Ovary (tissue), 9 donors: ENCODE measurements around the gene PRKCH. TPM values are rescaled to one million over a fixed set of nuclear protein-coding genes. Genes with fewer than 3 reads are reported as not detected.

ENCODE experiments used
- DNase-seq, 5 donors: peaks; one replicate each; pipeline ENCODE4 v3.0.0-alpha.2; 2019 to 2020
- H3K27ac ChIP-seq, 2 donors: fragments of 200-600 bp; one replicate each; pipeline versions ENCODE4 v1.5.1 to v1.8.0; 2019 to 2022
- H3K27me3 ChIP-seq: fragments of 200-600 bp; one replicate; pipeline ENCODE4 v1.8.0; 2022
- H3K36me3 ChIP-seq: fragments of 200-600 bp; sonication (generic); one replicate; pipeline ENCODE4 v1.5.1; 2019
- H3K4me1 ChIP-seq: one replicate; pipeline ENCODE4 v1.8.1; 2013; ENCODE audit warnings: mild to moderate bottlenecking, moderate library complexity; ENCODE audit not compliant: insufficient read depth
- H3K4me3 ChIP-seq: fragments of 200-600 bp; sonication (generic); one replicate; pipeline ENCODE4 v1.5.1; 2017
- H3K9me3 ChIP-seq, 2 donors: fragments of 200-600 bp in 1 of 2; sonication (generic) in 1 of 2; one replicate each; pipeline versions ENCODE4 v1.5.1 to v1.8.1; 2013 to 2019; ENCODE audit warnings: mild to moderate bottlenecking in 1 of 2, moderate library complexity in 1 of 2
- EP300 ChIP-seq: sonication (generic); formaldehyde crosslinking; IDR thresholded peaks from one replicate; pipeline ENCODE4 v1.6.1; 2017; ENCODE audit warnings: antibody characterized with exemption
- POLR2A ChIP-seq: fragments of 450-650 bp; IDR thresholded peaks from one replicate; pipeline ENCODE4 v1.6.1; 2017; ENCODE audit warnings: antibody characterized with exemption, mild to moderate bottlenecking, moderate library complexity
- WGBS, 3 donors: extraction: QIAGEN DNeasy Blood & Tissue Kit in 1 of 3; methylation state at CpG; one replicate each; pipeline versions ENCODE4 v1.1.5 to v1.1.7; 2013 to 2017; 5-methylcytosine and 5-hydroxymethylcytosine counted together
- intact Hi-C, 4 donors: fragments of 100-400 bp; cut with DNase I; formaldehyde crosslinking; loops; one replicate each; pipeline versions ENCODE4 v1.11.0 to v1.15.1; 2022 to 2023
- polyA plus RNA-seq, 2 donors: library from polyadenylated mRNA; stranded (reverse); fragments of 200-250 nt in 1 of 2; fragments of 350-450 nt in 1 of 2; fragmentation: Illumina TruSeq in 1 of 2; extraction: RNeasy Lipid Tissue Mini Kit (QIAGEN cat#74804) in 1 of 2; gene quantifications; one replicate each; pipeline ENCODE4 v1.2.3, GENCODE V29; 2013 to 2014
- total RNA-seq, 7 donors: library from RNA; depleted of rRNA in 2 of 7; stranded (reverse); fragments of >200 nt in 2 of 7; fragmentation: NEBNext Ultra II Directional in 3 of 7; extraction: Animal tissue kit (Norgen Biotek cat#: 25700) in 3 of 7; gene quantifications; one replicate each; pipeline versions ENCODE4 v1.1.0 to v1.2.4, GENCODE V29; 2016 to 2023
- TF ChIP-seq, protein P1 (sequence below), 3 donors: fragments of 450-650 bp in 2 of 3; fragments of 200-600 bp in 1 of 3; IDR thresholded peaks; one replicate each; pipeline versions ENCODE4 v1.5.1 to v1.8.0; 2016 to 2022; ENCODE audit warnings: antibody characterized with exemption in 3 of 3, mild to moderate bottlenecking in 1 of 3
- donor health status: DM: no; HTN: no; CAD: no; lungs with moderate emphysema.
- donor health status: DM: no; HTN: no; CAD: no.
- donor health status: Bipolar disorder and iron deficiency.
- donor health status: DM: yes; HTN: yes; CAD: no.
- donor health status: DM: no; HTN: no; CAD: no.
- donor health status: DM: yes; HTN: yes; CAD: no.

The PRKCH gene
- total and polyA plus RNA-seq, 9 donors, result 8.4 to 47.6 (median 15.9) TPM

GRCh38 chr14:61320806-61321384 lies 484 bp upstream of the PRKCH start:
- H3K4me1 ChIP-seq, result peaks cover 2% of the 10 kb centered on the region
- peak in 1 of 5 donors; percentile 40 for DNase-seq
- no peak overlapping the region for H3K27ac ChIP-seq
- H3K27me3 ChIP-seq, result no peaks in the 10 kb centered on the region
- WGBS, 3 donors, result 25 to 31% (median 26%) methylated on average over 29 of the region's 29 CpGs
- H3K9me3 ChIP-seq, result no peaks in the 10 kb centered on the region
- intact Hi-C loops, result no loop called here
- TF ChIP-seq POLR2A (no peak), EP300 (no peak)
- no peaks in the 10 kb centered on the region for H3K36me3 ChIP-seq
- peak overlapping the region; percentile 34 for H3K4me3 ChIP-seq

GRCh38 chr14:61322011-61322798 lies 826 bp downstream of the PRKCH start:
- Histone ChIP-seq H3K4me1 (peaks cover 2% of the 10 kb centered on the region), H3K27me3 (no peaks in the 10 kb centered on the region), H3K9me3 (no peaks in the 10 kb centered on the region), H3K36me3 (no peaks in the 10 kb centered on the region), H3K27ac (no peak overlapping the region), H3K4me3 (peak overlapping the region; percentile 34)
- intact Hi-C loops, result no loop called here
- DNase-seq, result peak in 4 of 5 donors; percentile 22 to 45 (median 34)
- WGBS, 3 donors, result 3 to 4% (median 4%) methylated on average over 59 to 63 of the region's 63 CpGs
- TF ChIP-seq, protein P1, sequence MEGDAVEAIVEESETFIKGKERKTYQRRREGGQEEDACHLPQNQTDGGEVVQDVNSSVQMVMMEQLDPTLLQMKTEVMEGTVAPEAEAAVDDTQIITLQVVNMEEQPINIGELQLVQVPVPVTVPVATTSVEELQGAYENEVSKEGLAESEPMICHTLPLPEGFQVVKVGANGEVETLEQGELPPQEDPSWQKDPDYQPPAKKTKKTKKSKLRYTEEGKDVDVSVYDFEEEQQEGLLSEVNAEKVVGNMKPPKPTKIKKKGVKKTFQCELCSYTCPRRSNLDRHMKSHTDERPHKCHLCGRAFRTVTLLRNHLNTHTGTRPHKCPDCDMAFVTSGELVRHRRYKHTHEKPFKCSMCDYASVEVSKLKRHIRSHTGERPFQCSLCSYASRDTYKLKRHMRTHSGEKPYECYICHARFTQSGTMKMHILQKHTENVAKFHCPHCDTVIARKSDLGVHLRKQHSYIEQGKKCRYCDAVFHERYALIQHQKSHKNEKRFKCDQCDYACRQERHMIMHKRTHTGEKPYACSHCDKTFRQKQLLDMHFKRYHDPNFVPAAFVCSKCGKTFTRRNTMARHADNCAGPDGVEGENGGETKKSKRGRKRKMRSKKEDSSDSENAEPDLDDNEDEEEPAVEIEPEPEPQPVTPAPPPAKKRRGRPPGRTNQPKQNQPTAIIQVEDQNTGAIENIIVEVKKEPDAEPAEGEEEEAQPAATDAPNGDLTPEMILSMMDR (IDR thresholded peaks at IDR 0.05), result no peak
- TF ChIP-seq POLR2A (no peak), EP300 (no peak)

GRCh38 chr14:61322799-61323290 lies 1.5 kb downstream of the PRKCH start:
- H3K4me3 ChIP-seq, result peak overlapping the region; percentile 34
- no peak for DNase-seq
- H3K27ac ChIP-seq, result no peak overlapping the region
- H3K9me3 ChIP-seq, result no peaks in the 10 kb centered on the region
- H3K27me3 ChIP-seq, result no peaks in the 10 kb centered on the region
- TF ChIP-seq EP300, result no peak
- no peak for TF ChIP-seq POLR2A
- TF ChIP-seq, protein P1 (IDR thresholded peaks at IDR 0.05), result no peak
- no peaks in the 10 kb centered on the region for H3K36me3 ChIP-seq
- intact Hi-C loops, result no loop called here
- H3K4me1 ChIP-seq, result peaks cover 2% of the 10 kb centered on the region
- WGBS, 3 donors, result 11 to 31% (median 19%) methylated on average over 13 of the region's 13 CpGs

- no peak for DNase-seq
- Histone ChIP-seq H3K27me3 (no peaks in the 10 kb centered on the region), H3K27ac (no peak overlapping the region), H3K36me3 (no peaks in the 10 kb centered on the region), H3K4me1 (peaks cover 2% of the 10 kb centered on the region), H3K9me3 (no peaks in the 10 kb centered on the region), H3K4me3 (no peak overlapping the region)
- WGBS, 3 donors, result 67 to 72% (median 69%) methylated on average over 6 of the region's 6 CpGs
- intact Hi-C loops, result no loop called here
- no peak for TF ChIP-seq POLR2A
- TF ChIP-seq, protein P1 (IDR thresholded peaks at IDR 0.05), result no peak
- no peak for TF ChIP-seq EP300
Measured at GRCh38 chr14:61323970-61324369, 2.6 kb downstream of the PRKCH start.

- intact Hi-C loops, result no loop called here
- Histone ChIP-seq H3K9me3 (no peaks in the 10 kb centered on the region), H3K27me3 (no peaks in the 10 kb centered on the region), H3K4me1 (peaks cover 2% of the 10 kb centered on the region), H3K4me3 (no peak overlapping the region), H3K27ac (no peak overlapping the region), H3K36me3 (no peaks in the 10 kb centered on the region)
- 88 to 100% (median 92%) methylated on average over 1 of the region's 1 CpG for WGBS, 3 donors
- DNase-seq, result no peak
- no peak for TF ChIP-seq POLR2A
- TF ChIP-seq EP300, result no peak
- TF ChIP-seq, protein P1 (IDR thresholded peaks at IDR 0.05), result no peak
Measured at GRCh38 chr14:61325166-61325565, 3.8 kb downstream of the PRKCH start.
